ENCODE results near the gene PROX1.
"Not testable (repeated sequence)": the region's sequence is repeated elsewhere in the genome, so short reads cannot be mapped to it uniquely, and the experiment has no call there.

Gene PROX1

DNA sequence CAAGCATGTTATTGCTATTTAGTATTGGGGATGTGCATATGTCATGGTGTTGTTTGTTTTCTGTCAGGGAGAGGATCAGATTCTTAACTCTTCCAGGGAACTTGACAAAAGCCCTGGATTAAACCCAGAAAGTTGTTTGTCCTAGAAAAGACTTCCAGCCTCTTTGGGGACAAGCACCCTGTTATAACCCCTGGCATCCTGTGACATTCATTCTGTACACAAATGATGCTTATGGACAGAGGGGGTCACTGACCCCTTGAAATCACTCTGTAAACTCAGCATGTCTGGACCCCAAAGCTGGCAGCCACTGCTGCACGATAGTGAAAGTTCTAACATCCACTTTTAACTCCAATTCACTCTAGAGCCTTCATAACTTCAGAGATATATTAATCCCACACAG, 81.2 kb downstream of the PROX1 start:
- no peak for DNase-seq (ENCODE audit: low read depth in 2 of 2)

DNA sequence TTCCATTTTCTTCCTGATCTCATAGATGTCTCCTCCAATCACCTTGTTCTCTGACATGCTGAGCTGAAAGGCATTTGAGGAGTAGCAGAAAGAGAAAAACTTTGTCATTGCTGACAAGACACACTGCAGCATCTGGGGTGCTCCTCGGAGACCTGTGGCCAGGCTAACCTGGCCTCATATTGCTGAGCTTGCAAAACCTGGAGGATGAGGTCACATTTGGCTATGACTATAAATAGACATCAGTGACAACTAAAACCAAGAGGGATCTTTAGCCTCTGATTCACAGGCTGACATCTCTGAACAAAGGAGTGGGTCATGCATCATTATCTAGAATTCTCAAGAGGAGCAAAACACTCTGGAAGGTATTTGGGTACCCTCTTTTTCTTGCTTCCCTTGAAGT, 83.7 kb downstream of the PROX1 start:
- DNase-seq (ENCODE audit: low read depth in 2 of 2): no peak

DNA sequence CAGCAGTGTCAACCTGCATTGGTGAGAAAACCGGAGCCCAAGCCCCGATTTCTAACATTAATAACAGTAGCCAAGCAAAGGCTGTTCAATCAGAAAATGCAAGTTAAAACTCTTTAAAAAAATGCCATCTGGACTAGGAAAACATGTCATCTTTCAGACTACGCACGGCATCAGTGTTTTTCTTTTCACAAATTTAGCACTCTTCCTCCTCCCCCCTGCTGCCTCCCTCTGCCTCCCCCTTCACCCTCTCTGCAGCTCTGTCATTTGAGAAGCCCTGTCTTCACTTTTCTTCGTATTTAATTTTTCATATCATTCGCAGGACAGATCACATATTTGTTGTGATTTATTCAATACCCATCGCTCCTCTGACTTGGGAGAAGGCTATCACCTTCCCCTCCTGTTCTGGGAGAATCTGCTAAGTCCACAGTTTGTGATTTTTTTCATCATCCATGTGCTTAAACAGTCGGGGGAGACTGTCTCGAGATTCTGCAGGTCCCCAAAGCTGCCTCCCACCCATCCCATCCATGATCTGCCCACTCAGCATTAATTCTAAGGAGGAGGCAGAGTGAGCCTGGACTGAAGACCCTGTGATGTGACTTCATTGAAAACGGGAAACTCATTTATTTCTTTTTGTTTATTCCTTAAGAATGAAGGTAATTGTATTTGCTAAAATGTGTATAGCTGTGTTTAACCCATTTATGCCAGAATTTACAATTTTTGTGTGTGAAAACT, 84.8 kb downstream of the PROX1 start:
- no peak for DNase-seq (ENCODE audit: low read depth in 2 of 2)

DNA sequence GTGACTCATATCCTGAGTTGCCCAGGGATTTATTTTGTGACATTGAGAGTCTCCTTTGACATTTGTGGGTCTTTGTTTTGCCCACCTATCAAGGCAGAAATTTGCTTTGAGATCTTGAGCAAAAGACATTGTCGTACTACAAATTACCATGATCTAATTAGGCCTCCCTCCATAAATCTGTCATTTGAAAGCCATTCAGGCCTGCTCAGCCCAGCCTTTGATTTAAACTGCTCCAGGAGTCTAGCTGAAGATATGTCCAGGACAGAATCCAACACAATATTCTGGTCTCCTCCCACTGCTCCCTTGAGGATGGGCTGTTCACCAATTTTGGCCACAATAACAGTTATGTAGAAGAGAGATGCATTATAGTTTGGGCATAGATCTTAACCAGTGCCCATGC, 86.7 kb downstream of the PROX1 start:
- DNase-seq (ENCODE audit: low read depth in 2 of 2): no peak

DNA sequence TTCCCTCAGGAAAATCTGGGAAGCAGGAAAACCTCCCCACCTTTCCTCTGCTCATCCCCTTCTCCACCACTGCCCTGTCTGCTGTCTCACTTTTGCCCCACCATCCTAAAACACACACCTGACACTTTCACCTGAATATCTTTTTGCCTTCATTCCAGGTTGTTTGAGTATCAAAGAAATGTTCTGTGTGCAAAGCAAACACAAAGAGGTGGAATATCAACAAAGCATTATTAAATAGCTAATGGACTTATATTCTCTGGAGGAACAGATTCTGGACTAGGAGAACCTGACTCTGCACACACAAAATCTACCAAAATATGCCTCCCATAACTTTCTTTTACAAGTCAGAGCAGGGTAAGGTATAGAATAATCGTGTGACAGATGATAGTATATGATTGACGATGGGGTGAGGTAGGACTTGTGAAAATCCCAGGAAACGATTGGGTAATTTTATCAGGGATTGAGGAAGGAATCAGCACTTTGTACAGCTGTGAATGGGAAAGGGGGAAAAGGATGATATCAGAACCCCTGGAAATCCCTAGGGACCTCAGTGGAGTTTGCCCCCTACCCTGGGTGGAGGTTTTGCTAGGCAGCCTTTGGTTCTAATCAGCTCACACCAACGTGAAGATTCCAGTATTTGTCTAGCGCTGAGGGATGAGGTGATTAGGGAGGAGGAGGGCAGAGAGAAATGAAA, 87.7 kb downstream of the PROX1 start:
- no peak for DNase-seq (ENCODE audit: low read depth in 2 of 2)

DNA sequence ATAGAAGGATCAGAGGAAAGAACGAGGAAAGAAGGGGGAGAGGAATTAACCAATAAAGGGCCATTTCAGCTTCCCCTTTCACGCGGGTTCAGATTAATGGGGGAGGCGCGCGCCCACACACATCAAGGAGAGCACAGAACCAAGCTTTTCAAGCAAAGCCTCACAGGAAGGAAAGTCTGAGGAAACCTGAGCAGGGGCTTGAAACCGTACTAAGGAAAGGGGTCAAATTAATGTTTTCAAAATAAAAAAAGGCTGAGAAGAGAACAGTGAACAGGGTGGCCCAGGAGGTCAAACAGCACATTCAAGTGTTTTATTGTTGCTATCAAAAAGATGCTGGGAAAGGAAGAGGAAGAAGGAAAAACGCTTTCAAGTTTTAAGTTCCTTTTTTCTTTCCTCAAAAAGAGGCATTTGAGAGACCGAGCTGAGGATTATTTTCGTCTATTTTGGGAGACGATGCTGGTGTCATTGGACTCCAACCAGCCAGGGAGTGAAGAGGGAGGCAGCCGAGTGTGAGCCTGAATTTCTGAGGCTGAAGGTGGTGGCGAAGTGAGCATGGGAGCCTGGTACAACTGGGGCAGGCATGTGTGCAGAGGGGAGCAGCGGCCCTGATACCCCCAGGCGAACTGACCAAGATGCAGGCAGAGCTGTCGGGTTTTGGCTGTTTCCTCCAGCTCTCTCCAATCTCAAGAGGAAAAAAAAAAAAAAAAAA, 88.4 kb downstream of the PROX1 start:
- no peak for DNase-seq (ENCODE audit: low read depth in 2 of 2)

DNA sequence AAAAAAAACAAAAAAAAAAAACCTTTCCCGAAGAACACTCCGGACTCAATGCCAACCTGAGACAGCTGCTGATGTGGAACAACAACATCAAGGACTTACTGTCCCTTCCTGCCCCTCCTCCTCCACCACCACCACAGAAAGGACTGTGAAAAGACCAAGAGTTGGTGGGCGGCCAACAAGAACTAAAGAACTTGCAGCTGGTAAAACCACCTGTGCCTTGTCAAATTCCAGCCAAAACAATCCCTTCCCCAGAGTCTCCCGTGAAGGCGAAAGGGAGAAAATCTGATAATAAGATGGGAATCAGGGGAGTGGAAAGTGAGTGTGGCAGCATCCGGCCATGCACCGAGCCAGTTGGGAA, 88.9 kb downstream of the PROX1 start:
- DNase-seq (ENCODE audit: low read depth in 2 of 2): no peak

DNA sequence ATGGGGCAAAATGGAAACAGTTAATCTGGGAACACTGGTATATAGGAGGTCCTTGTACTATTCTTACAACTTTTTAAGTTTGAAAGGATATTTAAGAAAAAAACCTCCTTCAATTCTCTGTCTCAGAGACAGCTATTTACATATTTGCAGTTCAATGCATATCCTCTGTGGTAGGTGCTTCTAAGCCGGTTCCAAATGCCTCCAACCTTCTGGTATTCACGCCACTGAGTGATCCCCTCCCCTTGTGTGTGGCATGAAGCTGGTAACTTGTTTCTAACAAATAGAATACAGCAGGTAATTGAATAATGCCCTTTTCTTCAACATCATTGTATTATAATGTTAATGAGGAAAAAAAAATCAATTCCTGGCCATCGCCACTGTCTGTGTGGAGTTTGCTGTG, 91.2 kb downstream of the PROX1 start:
- DNase-seq (ENCODE audit: low read depth in 2 of 2): no peak

DNA sequence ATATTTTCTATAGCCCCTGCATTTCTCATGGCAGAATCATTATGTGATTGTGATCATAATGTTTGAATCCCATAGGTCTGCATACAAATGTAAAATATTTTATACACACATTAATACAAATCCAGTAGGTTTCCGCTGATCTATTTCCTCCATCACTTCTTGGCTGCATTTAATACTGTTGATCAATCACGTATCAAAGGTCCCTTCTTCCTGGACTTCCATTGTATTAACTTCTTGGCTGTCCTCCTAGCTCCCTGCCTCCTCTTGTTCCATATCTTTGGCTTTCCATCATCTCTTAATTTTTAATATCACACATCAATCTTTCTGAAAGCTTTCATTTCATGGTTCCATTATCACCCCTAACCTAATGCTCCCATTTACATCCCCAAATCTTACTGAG, 97.6 kb downstream of the PROX1 start:
- no peak for DNase-seq (ENCODE audit: low read depth in 2 of 2)

DNA sequence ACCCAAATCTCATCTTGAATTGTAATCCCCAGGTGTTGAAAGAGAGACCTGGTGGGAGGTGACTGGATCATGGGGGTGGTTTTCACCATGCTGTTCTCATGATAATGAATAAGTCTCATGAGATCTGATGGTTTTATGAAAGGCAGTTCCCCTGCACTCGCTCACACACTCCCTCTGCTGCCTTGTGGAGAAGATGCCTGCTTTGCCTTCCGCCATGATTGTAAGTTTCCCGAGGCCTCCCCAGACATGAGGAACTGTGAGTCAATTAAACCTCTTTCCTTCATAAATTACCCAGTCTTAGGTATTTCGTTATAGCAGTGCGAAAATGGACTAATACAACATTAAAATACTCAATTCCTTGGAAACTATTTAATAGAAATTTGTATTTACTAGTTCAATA, 99.2 kb downstream of the PROX1 start:
- no peak for DNase-seq (ENCODE audit: low read depth in 2 of 2)

DNA sequence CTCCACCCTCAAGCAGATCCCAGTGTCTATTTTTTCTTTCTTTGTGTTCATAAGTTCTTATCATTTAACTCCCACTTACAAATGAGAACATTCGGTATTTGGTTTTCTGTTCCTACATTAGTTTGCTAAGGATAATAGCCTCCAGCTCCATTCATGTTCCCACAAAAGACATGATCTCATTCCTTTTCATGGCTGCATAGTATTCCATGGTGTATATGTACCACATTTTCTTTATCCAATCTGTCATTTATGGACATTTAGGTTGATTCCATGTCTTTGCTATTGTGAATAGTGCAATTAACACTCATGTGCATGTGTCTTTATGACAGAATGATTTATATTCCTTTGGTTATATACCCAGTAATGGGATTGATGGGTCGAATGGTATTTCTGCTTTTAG, 101.2 kb downstream of the PROX1 start:
- DNase-seq (ENCODE audit: low read depth in 2 of 2): not testable (repeated sequence)
